Measurements from ENCODE around the gene GGNBP2.
"Not testable (repeated sequence)": the region's sequence is repeated elsewhere in the genome, so short reads cannot be mapped to it uniquely, and the experiment has no call there.

GGNBP2 gene

GRCh38 chr17:36506831-36507230 is 37.9 kb upstream of the GGNBP2 start:
- no peak overlapping the region for H3K4me3 ChIP-seq (replicated peaks; ENCODE audit: low read depth, low read length)
- DNase-seq (ENCODE audit: low read depth), result no peak
- TF ChIP-seq CTCF (IDR thresholded peaks at IDR 0.05; ENCODE audit: low read length, missing control alignments), result no peak

- DNase-seq (ENCODE audit: low read depth), result no peak
- TF ChIP-seq CTCF (IDR thresholded peaks at IDR 0.05; ENCODE audit: low read length, missing control alignments), result no peak
- H3K4me3 ChIP-seq (replicated peaks; ENCODE audit: low read depth, low read length), result no peak overlapping the region
Measured at GRCh38 chr17:36507266-36507665, 37.5 kb upstream of the GGNBP2 start.

- DNase-seq (ENCODE audit: low read depth); H3K4me3 ChIP-seq (replicated peaks; ENCODE audit: low read depth, low read length): not testable (repeated sequence)
Measured at GRCh38 chr17:36508439-36508838, 36.3 kb upstream of the GGNBP2 start.

- H3K4me3 ChIP-seq (replicated peaks; ENCODE audit: low read depth, low read length), result no peak overlapping the region
- TF ChIP-seq CTCF (IDR thresholded peaks at IDR 0.05; ENCODE audit: low read length, missing control alignments), result no peak
- DNase-seq (ENCODE audit: low read depth), result no peak
Measured at GRCh38 chr17:36509272-36509985, 35.3 kb upstream of the GGNBP2 start.

GRCh38 chr17:36510636-36511035 is 34.1 kb upstream of the GGNBP2 start:
- DNase-seq (ENCODE audit: low read depth), result no peak
- no peak overlapping the region for H3K4me3 ChIP-seq (replicated peaks; ENCODE audit: low read depth, low read length)
- no peak for TF ChIP-seq CTCF (IDR thresholded peaks at IDR 0.05; ENCODE audit: low read length, missing control alignments)

- DNase-seq (ENCODE audit: low read depth), result no peak
- TF ChIP-seq CTCF (IDR thresholded peaks at IDR 0.05; ENCODE audit: low read length, missing control alignments), result no peak
- H3K4me3 ChIP-seq (replicated peaks; ENCODE audit: low read depth, low read length), result no peak overlapping the region
Measured at GRCh38 chr17:36511216-36511615, 33.5 kb upstream of the GGNBP2 start.

- no peak for TF ChIP-seq CTCF (IDR thresholded peaks at IDR 0.05; ENCODE audit: low read length, missing control alignments)
- no peak for DNase-seq (ENCODE audit: low read depth)
- H3K4me3 ChIP-seq (replicated peaks; ENCODE audit: low read depth, low read length), result no peak overlapping the region
Measured at GRCh38 chr17:36512641-36513040, 32.1 kb upstream of the GGNBP2 start.

Data from fibroblast of pulmonary artery (primary cell).